Measurements from ENCODE around the gene CDKN2AIP. TPM values are rescaled to one million over a fixed set of nuclear protein-coding genes. Genes with fewer than 3 reads are reported as not detected.

Gene CDKN2AIP
- total RNA-seq, 1 donor from 2014 or later: 23.8 TPM

- Mint-ChIP-seq H3K27me3 (ENCODE audit: low read depth) (no peaks in the 10 kb centered on the region), H3K27ac (ENCODE audit: unreplicated experiment) (no peak overlapping the region), H3K36me3 (ENCODE audit: low read depth) (no peaks in the 10 kb centered on the region), H3K9me3 (no peaks in the 10 kb centered on the region), H3K4me1 (peaks cover 15% of the 10 kb centered on the region), H3K4me3 (peak overlapping the region; percentile 7)
- TF ChIP-seq, protein P1, sequence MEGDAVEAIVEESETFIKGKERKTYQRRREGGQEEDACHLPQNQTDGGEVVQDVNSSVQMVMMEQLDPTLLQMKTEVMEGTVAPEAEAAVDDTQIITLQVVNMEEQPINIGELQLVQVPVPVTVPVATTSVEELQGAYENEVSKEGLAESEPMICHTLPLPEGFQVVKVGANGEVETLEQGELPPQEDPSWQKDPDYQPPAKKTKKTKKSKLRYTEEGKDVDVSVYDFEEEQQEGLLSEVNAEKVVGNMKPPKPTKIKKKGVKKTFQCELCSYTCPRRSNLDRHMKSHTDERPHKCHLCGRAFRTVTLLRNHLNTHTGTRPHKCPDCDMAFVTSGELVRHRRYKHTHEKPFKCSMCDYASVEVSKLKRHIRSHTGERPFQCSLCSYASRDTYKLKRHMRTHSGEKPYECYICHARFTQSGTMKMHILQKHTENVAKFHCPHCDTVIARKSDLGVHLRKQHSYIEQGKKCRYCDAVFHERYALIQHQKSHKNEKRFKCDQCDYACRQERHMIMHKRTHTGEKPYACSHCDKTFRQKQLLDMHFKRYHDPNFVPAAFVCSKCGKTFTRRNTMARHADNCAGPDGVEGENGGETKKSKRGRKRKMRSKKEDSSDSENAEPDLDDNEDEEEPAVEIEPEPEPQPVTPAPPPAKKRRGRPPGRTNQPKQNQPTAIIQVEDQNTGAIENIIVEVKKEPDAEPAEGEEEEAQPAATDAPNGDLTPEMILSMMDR (conservative IDR thresholded peaks at IDR 0.05): no peak
- no peak for DNase-seq (ENCODE audit: low read depth, low spot score)
These were observed 45.3 kb upstream of the CDKN2AIP start for GRCh38 chr4:183399126-183399522.

DNA sequence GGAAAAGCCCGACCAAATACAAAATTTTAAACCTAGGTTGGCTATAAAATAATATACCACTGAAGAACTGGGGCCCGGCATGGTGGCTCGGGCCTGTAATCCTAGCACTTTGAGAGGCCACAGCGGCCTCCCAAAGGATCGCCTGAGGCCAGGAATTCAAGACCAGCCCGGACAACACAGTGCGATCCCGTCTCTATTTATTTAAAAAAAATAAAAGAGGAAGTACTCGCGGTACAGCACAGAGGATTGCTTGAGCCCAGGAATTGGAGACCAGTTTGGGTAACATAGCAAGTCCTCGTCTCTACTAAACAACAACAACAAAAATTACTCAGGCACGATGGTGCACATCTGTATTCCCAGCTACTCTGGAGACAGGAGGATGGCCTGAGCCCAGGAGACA, 44.8 kb upstream of the CDKN2AIP start:
- H3K4me3 Mint-ChIP-seq: no peak overlapping the region
- DNase-seq (ENCODE audit: low read depth, low spot score): no peak
- H3K9me3 Mint-ChIP-seq: no peaks in the 10 kb centered on the region
- TF ChIP-seq, protein P1 (conservative IDR thresholded peaks at IDR 0.05): no peak
- H3K4me1 Mint-ChIP-seq: peaks cover 15% of the 10 kb centered on the region
- no peaks in the 10 kb centered on the region for H3K36me3 Mint-ChIP-seq (ENCODE audit: low read depth)
- H3K27ac Mint-ChIP-seq (ENCODE audit: unreplicated experiment): no peak overlapping the region
- H3K27me3 Mint-ChIP-seq (ENCODE audit: low read depth): no peaks in the 10 kb centered on the region

GRCh38 chr4:183400035-183400434, 44.4 kb upstream of the CDKN2AIP start:
- TF ChIP-seq, protein P1 (conservative IDR thresholded peaks at IDR 0.05): no peak
- no peak for DNase-seq (ENCODE audit: low read depth, low spot score)
- Mint-ChIP-seq H3K27me3 (ENCODE audit: low read depth) (no peaks in the 10 kb centered on the region), H3K4me1 (peaks cover 15% of the 10 kb centered on the region), H3K9me3 (no peaks in the 10 kb centered on the region), H3K27ac (ENCODE audit: unreplicated experiment) (no peak overlapping the region), H3K36me3 (ENCODE audit: low read depth) (no peaks in the 10 kb centered on the region), H3K4me3 (no peak overlapping the region)

- TF ChIP-seq, protein P1 (conservative IDR thresholded peaks at IDR 0.05): no peak
- Mint-ChIP-seq H3K36me3 (ENCODE audit: low read depth) (no peaks in the 10 kb centered on the region), H3K27me3 (ENCODE audit: low read depth) (no peaks in the 10 kb centered on the region), H3K4me3 (no peak overlapping the region), H3K27ac (ENCODE audit: unreplicated experiment) (no peak overlapping the region), H3K4me1 (peaks cover 18% of the 10 kb centered on the region), H3K9me3 (no peaks in the 10 kb centered on the region)
- DNase-seq (ENCODE audit: low read depth, low spot score): no peak
These were observed 43.0 kb upstream of the CDKN2AIP start for GRCh38 chr4:183401473-183401872.

DNA sequence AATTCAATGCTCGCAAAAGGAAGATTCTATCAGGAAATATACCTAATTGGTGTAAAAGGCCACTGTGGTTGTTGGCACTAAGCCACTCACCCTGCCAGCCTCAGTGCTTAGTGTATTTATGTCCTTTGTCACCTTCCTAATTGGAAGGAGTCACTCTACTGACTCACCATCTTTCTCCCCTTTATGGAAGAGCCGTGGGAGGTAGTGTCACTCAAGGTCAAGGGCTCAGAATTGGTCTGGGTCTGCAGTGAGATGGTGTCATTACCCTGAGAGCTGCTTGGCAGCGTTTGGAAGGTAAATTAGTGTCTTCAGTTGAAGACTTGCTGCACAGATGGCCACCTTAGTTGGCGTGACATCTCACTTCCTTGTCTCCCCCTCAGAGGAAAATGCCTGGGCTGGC, 41.7 kb upstream of the CDKN2AIP start:
- TF ChIP-seq, protein P1 (conservative IDR thresholded peaks at IDR 0.05): no peak
- H3K9me3 Mint-ChIP-seq: no peaks in the 10 kb centered on the region
- no peaks in the 10 kb centered on the region for H3K27me3 Mint-ChIP-seq (ENCODE audit: low read depth)
- no peak for DNase-seq (ENCODE audit: low read depth, low spot score)
- H3K4me1 Mint-ChIP-seq: peaks cover 22% of the 10 kb centered on the region
- H3K36me3 Mint-ChIP-seq (ENCODE audit: low read depth): no peaks in the 10 kb centered on the region
- no peak overlapping the region for H3K4me3 Mint-ChIP-seq
- H3K27ac Mint-ChIP-seq (ENCODE audit: unreplicated experiment): no peak overlapping the region

DNA sequence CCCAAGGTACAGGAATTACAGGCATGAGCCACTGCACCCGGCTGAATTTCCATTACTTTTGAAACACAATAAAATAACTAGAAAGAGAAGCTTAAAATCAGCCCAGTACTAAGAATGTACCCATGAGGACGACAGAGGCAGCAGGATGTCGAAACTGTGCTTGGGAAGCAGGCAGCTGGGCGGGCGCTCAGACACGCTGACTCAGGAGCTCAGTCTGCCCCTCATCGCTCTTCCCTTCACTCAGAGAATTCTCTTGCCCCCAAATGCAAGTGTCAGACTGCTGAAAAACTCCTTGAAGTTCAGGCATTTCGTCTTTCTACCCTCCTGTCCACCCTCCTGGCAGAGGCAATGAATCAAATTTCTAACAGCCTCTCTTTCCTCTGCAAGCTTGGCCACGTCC, 41.0 kb upstream of the CDKN2AIP start:
- Mint-ChIP-seq H3K27me3 (ENCODE audit: low read depth) (no peaks in the 10 kb centered on the region), H3K9me3 (no peaks in the 10 kb centered on the region), H3K36me3 (ENCODE audit: low read depth) (no peaks in the 10 kb centered on the region), H3K27ac (ENCODE audit: unreplicated experiment) (no peak overlapping the region), H3K4me3 (no peak overlapping the region), H3K4me1 (peaks cover 25% of the 10 kb centered on the region)
- TF ChIP-seq, protein P1 (conservative IDR thresholded peaks at IDR 0.05): no peak
- no peak for DNase-seq (ENCODE audit: low read depth, low spot score)

Measured in neural crest cell (in vitro differentiated cells).